ENCODE measurements around the gene ELOVL1.

ELOVL1 gene

GRCh38 chr1:43327549-43328292 is 40.1 kb downstream of the ELOVL1 start:
- no peak for TF ChIP-seq CTCF (IDR thresholded peaks at IDR 0.05)

- no peak for TF ChIP-seq CTCF (IDR thresholded peaks at IDR 0.05)
Measured at GRCh38 chr1:43325381-43325780, 42.4 kb downstream of the ELOVL1 start.

- no peak for TF ChIP-seq CTCF (IDR thresholded peaks at IDR 0.05)
Measured at GRCh38 chr1:43324810-43325209, 43.0 kb downstream of the ELOVL1 start.

GRCh38 chr1:43322506-43322905 is 45.3 kb downstream of the ELOVL1 start:
- no peak for TF ChIP-seq CTCF (IDR thresholded peaks at IDR 0.05)

- TF ChIP-seq CTCF (IDR thresholded peaks at IDR 0.05) = no peak
Measured at GRCh38 chr1:43321331-43321891, 46.4 kb downstream of the ELOVL1 start.

GRCh38 chr1:43319766-43320165 is 48.0 kb downstream of the ELOVL1 start:
- no peak for TF ChIP-seq CTCF (IDR thresholded peaks at IDR 0.05)

GRCh38 chr1:43319288-43319687 is 48.5 kb downstream of the ELOVL1 start:
- TF ChIP-seq CTCF (IDR thresholded peaks at IDR 0.05) = no peak
